Stimulated activated CD8-positive, alpha-beta memory T cell treated with anti-CD3 and anti-CD28 coated beads, Interleukin-7, amount 100 ng/mL, for 4 hours (primary cell): ENCODE results near the gene ZC3H7B.
"Not testable (repeated sequence)": the region's sequence is repeated elsewhere in the genome, so short reads cannot be mapped to it uniquely, and the experiment has no call there.

Source experiments
- DNase-seq, 2 donors: peaks; one replicate each; pipeline ENCODE4 v3.0.0-alpha.2; 2020; ENCODE audit warnings: low read depth in 2 of 2

ZC3H7B gene, protein sequence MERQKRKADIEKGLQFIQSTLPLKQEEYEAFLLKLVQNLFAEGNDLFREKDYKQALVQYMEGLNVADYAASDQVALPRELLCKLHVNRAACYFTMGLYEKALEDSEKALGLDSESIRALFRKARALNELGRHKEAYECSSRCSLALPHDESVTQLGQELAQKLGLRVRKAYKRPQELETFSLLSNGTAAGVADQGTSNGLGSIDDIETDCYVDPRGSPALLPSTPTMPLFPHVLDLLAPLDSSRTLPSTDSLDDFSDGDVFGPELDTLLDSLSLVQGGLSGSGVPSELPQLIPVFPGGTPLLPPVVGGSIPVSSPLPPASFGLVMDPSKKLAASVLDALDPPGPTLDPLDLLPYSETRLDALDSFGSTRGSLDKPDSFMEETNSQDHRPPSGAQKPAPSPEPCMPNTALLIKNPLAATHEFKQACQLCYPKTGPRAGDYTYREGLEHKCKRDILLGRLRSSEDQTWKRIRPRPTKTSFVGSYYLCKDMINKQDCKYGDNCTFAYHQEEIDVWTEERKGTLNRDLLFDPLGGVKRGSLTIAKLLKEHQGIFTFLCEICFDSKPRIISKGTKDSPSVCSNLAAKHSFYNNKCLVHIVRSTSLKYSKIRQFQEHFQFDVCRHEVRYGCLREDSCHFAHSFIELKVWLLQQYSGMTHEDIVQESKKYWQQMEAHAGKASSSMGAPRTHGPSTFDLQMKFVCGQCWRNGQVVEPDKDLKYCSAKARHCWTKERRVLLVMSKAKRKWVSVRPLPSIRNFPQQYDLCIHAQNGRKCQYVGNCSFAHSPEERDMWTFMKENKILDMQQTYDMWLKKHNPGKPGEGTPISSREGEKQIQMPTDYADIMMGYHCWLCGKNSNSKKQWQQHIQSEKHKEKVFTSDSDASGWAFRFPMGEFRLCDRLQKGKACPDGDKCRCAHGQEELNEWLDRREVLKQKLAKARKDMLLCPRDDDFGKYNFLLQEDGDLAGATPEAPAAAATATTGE

DNA sequence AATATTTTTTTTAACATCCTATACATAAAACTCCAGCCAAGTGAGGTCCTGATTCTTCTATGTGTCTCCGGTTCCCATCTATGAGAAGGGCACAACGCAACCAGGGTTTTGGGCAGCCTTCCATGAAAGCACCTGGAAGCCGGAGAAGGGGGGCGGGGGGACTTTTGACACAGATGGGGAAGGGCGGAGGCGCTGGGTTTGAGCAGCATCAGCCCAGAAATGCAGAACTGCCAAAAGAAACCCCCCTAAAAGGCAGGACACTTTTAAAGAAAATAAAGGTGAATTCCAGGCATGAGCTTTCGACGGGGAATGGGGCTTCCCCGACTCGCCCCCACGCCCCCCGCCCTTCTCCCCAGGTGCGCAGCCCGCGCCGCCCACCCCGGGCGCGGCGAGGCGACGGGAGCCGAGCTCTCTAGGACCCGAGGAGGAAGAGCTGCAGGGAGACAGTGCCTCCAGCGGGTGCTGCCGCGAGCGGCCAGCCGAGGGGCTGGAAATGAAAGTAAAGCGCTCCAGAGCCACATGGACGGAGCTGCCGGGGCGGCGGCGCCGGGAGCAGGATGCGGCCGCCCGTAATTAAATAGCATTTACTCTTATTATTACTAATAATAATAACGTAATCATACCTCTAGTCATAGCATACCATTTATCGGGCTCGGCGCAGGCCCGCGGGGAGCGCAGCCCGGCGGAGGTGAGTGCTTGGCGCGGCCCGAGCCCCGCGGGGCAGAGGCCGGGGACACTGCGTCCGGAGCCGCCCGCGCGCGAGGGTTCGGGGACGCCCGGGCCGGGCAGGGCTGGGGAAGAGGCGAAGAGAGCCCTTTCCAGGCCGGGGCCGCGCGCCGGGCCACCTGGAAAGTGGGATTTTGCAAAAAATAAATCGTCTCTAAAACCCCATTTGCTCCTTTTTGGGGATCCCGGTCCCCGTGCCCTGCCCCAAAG lies at the start of gene ZC3H7B:
Gene ZC3H7B (plus strand): TSS at position 441 of the 936 bp plus-strand sequence. CDS start 19,136 bp downstream, outside the sequence.
- DNase-seq = peak; percentile 77 to 83

DNA sequence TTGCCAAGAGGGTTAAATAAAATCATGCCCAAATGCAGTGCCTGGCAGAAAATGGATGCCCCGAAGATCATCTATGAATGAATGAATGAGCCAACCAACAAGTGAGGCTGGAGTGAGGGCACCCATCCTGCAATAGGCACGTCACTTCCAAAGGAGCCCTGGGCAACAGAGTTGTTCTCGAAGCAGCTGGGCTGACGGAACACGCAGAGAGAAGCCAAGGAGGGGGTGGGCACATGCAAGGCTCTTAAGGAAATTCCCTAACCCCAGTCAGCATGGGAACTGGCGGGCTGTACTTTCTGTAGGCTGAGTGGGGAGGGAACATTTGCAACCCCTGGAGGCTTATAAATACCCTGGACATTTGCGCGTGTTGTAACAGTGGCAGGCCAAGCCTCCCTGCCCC lies 49.0 kb upstream of the ZC3H7B start:
- no peak for DNase-seq

DNA sequence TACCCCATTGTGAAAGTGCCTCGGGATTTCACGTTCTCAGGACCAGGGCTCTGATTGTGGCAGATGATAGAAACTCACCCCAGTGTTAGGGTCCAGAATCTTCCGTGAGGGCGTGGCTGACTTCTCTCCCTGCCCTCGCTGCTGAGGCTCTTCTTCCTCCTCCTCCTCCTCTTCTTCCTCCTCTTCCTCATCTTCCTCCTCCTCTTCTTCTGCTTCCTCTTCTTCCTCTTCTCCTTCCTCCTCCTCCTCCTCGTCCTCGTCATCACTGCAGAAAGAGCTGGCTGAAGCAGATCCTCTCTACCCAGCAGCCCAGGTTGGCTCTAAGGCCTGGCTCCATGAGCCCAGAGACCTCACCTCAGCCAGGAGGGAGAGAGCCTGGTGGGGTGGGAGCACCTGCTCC lies 47.1 kb upstream of the ZC3H7B start:
- no peak for DNase-seq

DNA sequence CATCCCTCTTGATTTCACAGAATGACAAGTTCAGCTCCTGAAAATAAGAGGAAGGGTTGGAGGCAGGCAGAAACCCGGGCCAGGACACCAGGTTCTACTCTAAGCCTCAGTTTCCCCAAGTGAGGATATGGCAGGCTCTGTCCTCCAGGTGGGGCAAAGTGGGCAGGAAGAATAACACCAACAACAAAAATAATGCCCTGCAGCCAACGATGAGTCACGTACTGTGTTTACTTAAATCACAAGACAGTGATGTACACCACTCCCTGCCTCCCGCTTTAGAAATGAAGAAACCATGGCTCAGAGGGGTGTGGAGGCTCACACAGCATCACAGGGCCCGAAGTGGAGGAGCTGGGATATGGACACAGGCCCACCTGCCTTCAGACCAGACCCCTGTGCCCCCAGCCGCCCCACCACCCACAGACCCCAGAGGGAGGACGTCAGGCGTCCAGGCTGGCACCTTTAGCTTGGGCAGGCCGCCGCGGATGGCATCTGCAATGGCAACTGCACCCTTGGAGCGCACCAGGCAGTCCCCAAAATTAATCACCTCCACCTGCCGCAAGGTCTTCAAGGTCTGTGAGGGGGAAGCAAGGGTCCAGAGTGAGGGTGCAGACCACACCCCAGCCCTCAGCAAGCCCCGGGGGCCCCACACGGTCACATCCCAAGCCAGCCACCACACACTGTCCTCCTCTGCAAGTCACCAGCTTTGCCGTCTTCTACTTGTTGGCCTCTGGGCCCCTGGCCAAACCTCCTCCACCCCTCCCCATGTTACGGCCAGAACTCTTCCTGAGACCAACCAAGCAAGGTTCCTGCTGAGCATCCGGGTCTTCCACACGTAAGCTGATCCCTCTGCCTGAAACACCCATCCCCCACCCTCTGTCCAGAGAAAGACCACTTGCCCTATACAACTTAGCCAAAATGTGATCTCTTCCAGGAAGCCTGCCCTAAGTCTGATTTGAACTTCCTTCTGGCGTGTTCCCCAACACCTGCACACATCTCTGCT lies 44.8 kb upstream of the ZC3H7B start:
- DNase-seq = no peak

DNA sequence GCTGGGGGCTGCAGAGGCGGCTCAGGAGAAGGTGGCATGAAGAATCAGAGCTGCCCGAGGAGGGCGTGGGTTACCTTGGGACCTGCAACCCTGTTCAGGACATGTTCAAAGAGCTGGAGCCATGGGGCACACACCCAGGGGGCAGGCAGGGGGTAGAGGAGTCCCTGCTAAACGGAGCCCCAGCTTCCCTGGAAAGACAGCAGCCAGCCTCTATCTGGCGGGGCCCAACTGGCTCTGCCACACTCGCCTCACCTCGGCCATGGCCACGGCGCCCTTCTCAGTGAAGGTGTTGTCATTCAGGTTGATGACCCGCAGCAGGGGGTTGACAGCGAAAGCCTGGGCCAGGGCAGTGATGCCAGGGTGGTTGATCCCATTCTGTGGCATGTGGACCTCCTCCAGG lies 43.6 kb upstream of the ZC3H7B start:
- DNase-seq = no peak

DNA sequence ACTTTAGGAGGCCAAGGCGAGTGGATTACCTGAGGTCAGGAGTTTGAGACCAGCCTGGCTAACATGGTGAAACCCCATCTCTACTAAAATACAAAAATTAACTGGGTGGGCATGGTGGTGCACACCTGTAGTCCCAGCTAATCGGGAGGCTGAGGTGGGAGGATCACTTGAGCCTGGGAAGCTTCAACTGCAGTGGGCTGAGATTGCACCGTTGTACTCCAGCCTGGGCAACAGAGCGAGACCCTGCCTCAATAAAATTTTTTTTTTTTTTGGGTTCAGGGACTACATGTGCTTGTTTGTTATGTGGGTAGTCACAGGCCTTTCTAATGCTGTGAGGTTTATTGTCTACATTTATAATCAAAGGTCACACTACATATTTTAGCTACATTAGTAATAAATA lies 41.6 kb upstream of the ZC3H7B start:
- DNase-seq = not testable (repeated sequence)

DNA sequence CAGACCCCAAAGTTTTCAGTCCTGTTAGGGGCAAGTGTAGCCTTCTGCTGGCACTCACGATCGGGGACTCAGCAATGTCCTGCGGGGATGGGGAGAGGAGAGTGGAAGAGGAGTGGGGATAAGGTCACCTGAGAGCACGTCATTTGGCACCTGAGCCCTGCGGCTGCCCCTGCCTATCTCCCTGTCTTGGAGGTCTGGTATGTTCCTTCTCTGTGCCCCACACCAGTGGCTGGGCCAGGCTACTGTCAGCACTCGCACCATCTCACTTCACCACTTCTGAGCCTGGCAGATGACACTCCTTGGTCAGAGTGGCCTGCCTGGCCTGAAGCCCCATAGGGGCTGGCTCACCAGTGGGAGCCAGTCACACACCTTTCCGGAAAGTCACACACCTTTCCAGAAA lies 40.5 kb upstream of the ZC3H7B start:
- no peak for DNase-seq

DNA sequence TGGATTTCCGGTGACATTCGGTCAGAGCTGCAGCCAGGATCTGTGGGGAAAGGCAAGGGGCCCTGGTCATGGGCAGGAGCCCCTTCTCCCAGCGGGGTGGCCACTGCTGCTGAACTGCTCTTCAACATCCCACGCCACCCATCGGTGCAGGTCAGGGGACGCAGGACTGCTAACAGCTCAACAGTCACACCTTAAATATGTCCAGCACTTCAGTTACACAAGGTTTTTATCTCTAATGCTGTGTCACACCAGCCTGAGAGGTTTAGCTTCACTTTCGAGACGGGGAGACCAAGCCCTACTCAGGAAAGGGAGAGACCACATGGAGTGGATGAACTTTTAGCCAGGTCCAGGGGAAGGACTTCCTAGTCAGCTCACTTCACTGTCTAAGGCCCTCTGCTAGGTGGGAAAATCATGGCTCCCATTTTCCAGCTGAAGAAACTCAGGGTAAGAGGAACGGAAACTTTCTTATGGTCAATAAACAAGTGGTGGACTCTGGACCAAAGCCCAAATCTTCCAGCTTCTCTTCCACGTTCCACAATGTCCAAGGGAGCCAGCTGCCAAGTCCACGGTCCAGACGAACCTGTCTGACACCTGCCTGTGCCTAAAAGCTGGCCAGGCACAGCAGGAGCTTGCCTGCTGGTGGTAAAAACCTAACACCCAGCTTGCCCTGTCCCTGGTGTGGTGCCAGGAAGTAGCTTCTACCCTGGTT lies 39.6 kb upstream of the ZC3H7B start:
- DNase-seq = no peak

DNA sequence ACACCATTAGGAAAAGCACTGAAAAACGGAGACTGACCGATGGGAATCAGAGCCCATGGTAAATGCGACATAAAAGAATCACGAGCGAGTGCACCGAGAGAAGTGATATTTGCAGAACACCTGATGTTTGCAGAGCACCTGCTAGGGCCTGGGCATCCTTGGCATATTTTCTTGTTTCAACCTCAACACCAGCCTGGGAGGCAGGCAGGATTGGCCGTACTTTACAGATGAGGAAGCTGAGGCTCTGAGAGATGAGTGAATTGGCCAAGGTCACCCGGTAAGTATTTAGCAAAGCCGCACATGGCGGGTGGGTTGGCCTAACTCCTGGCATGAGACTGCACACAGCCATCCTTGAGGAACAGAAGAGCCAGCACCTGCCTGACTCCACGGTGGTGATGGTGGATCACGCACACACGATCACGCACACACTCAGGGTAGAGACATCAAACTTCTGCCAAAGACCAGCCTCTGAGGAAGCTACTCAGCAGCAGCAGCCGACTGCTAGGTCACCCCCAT lies 39.0 kb upstream of the ZC3H7B start:
- no peak for DNase-seq

DNA sequence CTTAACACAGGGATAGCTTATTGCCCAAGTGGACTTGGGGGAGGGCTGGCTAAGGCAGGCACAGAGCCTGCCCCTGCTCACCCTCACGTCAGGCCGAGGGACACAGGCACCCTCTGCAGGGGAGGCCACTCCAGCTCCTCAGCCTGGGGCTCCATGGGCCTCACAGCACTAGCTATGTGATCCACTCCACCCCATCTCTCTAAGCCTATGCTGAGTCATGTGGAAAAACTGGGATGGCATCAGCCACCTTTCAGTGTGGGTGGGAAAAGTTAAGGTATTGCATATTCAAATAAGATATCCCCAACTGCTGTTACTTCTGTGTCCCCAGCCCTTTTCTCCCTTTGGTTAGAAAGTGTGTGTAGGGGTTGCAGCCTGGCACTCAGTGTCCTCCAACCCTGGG lies 37.6 kb upstream of the ZC3H7B start:
- DNase-seq = no peak

DNA sequence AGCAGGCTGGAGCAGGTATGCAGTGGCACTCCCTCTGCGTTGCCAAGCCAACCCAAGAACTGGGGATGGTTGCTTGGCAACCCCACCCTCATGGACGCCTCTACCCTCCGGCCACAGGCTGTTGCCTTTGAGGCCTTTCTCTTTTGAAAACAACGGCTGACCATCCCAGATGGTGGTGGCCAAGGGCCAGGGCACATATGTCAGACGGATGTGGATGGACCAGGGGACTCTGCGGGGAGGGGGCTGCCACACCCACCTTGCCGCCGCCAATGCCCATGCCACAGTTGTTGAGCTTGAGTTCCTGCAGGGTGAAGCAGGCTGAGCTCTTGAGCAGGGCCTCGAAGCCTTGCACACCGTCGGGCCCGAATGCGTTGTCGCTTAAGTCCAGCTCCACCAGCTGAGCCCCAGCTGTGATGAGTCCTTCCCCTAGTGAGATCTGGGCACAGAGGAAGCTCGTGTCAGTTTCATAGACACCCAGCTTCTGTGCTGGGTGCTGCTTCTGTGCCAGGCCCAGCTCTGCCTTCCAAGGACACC lies 36.9 kb upstream of the ZC3H7B start:
- DNase-seq = no peak

DNA sequence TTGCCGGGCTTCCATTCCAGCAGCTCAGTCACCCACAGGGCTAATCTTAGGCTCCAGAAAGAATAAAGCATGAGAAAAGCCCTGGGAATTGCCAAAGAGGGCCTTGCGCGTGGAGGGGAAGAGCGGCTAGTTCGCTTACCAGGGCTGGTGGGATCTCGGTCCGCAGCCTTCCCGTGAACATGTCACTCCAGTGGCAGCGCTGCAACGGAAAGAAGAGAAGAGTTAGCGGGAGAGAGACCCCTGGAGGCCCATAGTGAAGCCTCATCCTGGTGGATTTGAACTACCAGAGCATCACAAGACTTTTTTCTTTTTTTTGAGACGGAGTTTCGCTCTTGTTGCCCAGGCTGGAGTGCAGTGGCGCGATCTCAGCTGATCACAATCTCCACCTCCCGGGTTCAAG lies 33.4 kb upstream of the ZC3H7B start:
- no peak for DNase-seq

DNA sequence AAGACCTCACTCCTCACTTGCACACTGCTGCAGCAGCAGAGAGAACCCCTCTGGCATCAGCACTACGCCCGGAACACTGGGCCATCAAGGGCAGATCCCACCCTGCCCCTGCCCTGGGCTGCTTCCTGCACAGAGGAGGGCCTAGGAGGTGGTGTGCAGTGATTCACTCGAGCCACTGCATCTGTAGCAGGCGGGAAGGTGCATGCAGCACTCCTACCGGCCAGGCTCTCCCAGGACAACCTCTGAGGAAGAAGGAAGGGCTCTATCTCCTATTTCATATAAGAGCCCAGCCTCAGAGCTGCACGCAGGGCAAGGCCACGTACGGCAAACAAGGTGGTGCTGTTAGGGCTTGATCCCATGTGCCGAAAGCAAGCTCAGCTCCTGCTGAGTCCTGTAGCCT lies 29.5 kb upstream of the ZC3H7B start:
- no peak for DNase-seq

DNA sequence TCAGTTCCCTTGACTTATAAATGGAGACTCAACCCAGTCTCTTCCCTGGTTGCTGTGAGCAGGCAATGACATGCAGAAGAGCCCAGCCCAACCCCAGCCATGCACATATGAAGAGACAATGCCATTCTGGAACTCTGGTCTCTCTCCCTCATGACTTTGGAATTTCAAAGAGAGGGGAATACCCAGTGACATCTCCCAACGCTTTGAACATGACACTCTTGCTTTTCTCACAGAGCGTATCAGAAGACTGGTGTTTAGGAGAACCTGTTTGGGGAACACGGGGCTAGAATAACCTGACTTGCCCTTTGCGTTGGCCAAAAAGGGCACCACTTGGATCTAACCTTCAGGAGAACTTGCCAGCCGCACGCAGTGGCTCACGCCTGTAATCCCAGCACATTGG lies 28.2 kb upstream of the ZC3H7B start:
- no peak for DNase-seq

DNA sequence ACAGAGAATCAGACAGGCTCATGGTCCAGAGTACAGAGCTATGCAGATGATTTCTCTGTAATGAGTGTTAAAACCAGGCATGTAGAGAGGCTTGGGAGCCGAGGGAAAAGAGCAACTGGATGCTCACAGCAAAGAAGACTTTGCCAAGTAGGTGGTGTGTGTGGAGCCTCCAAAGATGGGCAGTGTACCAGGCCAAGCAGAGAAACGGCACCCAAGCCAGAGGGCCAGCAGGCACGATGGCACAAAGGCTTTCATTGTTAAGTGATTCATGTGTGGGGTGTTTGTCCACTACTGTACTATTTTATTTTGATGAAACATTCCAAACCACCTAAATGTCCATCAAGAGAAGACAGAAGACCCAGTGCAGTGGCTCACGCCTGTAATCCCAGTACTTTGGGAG lies 26.5 kb upstream of the ZC3H7B start:
- no peak for DNase-seq

DNA sequence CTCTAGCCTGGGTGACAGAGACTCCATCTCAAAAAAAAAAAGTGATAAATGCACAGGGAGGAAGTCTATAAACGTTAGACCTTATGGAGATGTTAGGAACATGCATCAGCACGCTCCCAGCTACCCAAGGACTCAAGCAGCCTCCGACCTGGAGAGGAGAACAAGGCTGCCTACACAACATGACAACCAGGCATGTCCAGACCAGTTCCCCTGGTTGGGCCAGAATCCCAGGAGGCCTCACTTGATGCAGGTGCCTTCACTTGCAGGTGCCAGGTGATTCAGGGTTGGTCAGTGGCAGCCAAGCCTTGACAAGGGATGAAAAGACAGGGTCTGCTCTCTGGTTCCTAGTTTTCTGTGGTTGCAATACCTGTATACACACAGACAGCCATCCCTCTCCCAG lies 21.3 kb upstream of the ZC3H7B start:
- DNase-seq = no peak

DNA sequence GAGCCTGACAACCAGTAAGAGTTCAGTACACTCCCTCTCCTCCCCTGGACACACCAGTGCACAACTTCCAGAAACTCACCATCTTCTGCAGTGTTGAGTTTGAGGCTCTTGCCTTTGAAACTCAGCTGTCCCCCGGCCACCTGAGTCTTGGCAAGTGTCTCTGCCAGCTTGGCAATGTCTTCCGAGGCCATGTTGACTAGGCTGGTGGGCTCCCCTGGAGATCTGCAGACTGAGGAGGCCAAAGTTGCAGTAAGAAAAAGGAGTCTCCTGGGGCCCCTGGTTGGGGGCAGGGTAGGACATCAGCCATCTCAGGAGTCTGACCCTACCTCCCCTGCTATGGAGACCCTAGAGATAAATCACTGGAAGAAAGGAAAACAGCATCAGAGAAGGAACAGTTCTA lies 20.5 kb upstream of the ZC3H7B start:
- DNase-seq = no peak

DNA sequence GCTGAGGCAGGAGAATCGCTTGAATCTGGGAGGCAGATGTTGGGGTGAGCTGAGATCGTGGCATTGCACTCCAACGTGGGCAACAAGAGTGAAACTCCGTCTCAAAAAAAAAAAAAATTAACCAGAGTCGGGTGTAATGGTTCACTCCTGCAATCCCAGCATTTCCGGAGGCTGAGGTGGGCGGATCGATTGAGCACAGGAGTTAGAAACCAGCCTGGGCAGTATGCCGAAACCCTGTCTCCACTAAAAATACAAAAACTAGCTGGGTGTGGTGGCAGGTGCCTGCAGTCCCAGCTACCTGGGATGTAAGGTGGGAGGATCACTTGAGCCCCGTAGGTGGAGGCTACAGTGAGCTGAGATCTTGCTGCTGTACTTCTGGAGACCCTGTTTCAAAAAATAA lies 16.9 kb upstream of the ZC3H7B start:
- DNase-seq = no peak

DNA sequence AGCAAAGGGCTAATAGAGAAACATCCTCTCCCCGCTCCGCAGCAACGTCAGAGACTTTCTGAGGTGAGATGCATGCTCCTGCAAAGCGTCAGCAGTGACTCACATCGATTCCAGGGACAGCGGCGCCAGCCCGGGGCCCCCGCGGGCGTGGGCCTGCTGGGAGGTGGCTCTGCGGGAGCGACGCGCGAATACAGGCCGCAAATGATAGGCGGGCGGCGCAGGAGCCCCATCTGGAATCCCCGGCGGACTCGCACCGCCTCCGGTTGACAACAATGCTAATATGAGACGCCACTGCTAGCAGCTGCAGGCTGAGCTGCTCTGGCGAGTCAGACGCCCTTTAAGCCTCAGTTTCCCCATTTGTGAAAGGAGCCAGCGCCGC lies 15.9 kb upstream of the ZC3H7B start:
- peak; percentile 85 to 87 for DNase-seq
